RWPE2 (cell line): ENCODE data around the gene RBM4.
"Not testable (repeated sequence)": the region's sequence is repeated elsewhere in the genome, so short reads cannot be mapped to it uniquely, and the experiment has no call there.

Experiments
- ATAC-seq: fragments of 200-7000 bp; cut with Tn5 transposase; 3 replicates; pipeline ENCODE4 v1.9.1; 2021; ENCODE audit warnings: low read depth
- DNase-seq: peaks from one replicate; pipeline ENCODE4 v3.0.0-alpha.2; 2020; ENCODE audit warnings: low spot score
- H3K27ac ChIP-seq: fragments of 450-650 bp; 2 replicates; pipeline ENCODE4 v1.5.1; 2017; ENCODE audit warnings: mild to moderate bottlenecking; ENCODE audit not compliant: poor library complexity, severe bottlenecking
- H3K27me3 ChIP-seq: fragments of 250-450 bp; sonication (Bioruptor Pico); 2 replicates; pipeline ENCODE4 v1.5.1; 2021; ENCODE audit warnings: mild to moderate bottlenecking, moderate library complexity; ENCODE audit not compliant: insufficient read depth, poor library complexity, severe bottlenecking
- H3K36me3 ChIP-seq: fragments of 250-450 bp; sonication (Bioruptor Pico); 2 replicates; pipeline ENCODE4 v1.5.1; 2020; ENCODE audit warnings: low read depth, mild to moderate bottlenecking, moderate library complexity
- H3K4me1 ChIP-seq: fragments of 250-450 bp; sonication (Bioruptor Pico); 2 replicates; pipeline ENCODE4 v1.5.1; 2021; ENCODE audit warnings: mild to moderate bottlenecking, moderate library complexity; ENCODE audit not compliant: insufficient read depth, poor library complexity, severe bottlenecking
- H3K4me3 ChIP-seq: fragments of 250-450 bp; sonication (Bioruptor Pico); 2 replicates; pipeline ENCODE4 v1.5.1; 2021; ENCODE audit warnings: mild to moderate bottlenecking, moderate library complexity; ENCODE audit not compliant: severe bottlenecking
- H3K9me3 ChIP-seq: fragments of 250-450 bp; sonication (Bioruptor Pico); 2 replicates; pipeline ENCODE4 v1.5.1; 2021; ENCODE audit warnings: mild to moderate bottlenecking, moderate library complexity; ENCODE audit not compliant: severe bottlenecking
- CTCF ChIP-seq: fragments of 450-650 bp; IDR thresholded peaks from one replicate; pipeline ENCODE4 v1.5.1; 2017; ENCODE audit warnings: mild to moderate bottlenecking, moderate library complexity; ENCODE audit not compliant: poor library complexity, severe bottlenecking

The RBM4 gene

GRCh38 chr11:66639066-66639813 lies 737 bp downstream of the RBM4 start:
- ATAC-seq (no peak), DNase-seq (no peak)
- Histone ChIP-seq H3K36me3 (peaks cover 68% of the 10 kb centered on the region), H3K27ac (peak overlapping the region; percentile 61), H3K4me1 (peaks cover 45% of the 10 kb centered on the region), H3K9me3 (no peaks in the 10 kb centered on the region), H3K27me3 (no peaks in the 10 kb centered on the region), H3K4me3 (peak overlapping the region; percentile 81)
- no peak for TF ChIP-seq CTCF

GRCh38 chr11:66639814-66640340 lies 1.4 kb downstream of the RBM4 start:
- Histone ChIP-seq H3K36me3 (peaks cover 68% of the 10 kb centered on the region), H3K27ac (peak overlapping the region; percentile 61), H3K4me3 (peak overlapping the region; percentile 81), H3K4me1 (peaks cover 45% of the 10 kb centered on the region)
- H3K9me3 ChIP-seq, H3K27me3 ChIP-seq, ATAC-seq, DNase-seq: not testable (repeated sequence)

- H3K36me3 ChIP-seq = peaks cover 81% of the 10 kb centered on the region
- H3K4me1 ChIP-seq = peaks cover 45% of the 10 kb centered on the region
- no peaks in the 10 kb centered on the region for H3K9me3 ChIP-seq
- DNase-seq (no peak), ATAC-seq (no peak)
- TF ChIP-seq CTCF = no peak
- H3K4me3 ChIP-seq = no peak overlapping the region
- H3K27ac ChIP-seq = no peak overlapping the region
- H3K27me3 ChIP-seq = no peaks in the 10 kb centered on the region
These were observed 3.3 kb downstream of the RBM4 start for GRCh38 chr11:66641834-66642233.

- DNase-seq (no peak), ATAC-seq (no peak)
- H3K9me3 ChIP-seq = no peaks in the 10 kb centered on the region
- TF ChIP-seq CTCF = no peak
- H3K27me3 ChIP-seq = no peaks in the 10 kb centered on the region
- H3K4me3 ChIP-seq = no peak overlapping the region
- H3K27ac ChIP-seq = no peak overlapping the region
- peaks cover 36% of the 10 kb centered on the region for H3K4me1 ChIP-seq
- H3K36me3 ChIP-seq = peaks cover 94% of the 10 kb centered on the region
These were observed 5.4 kb downstream of the RBM4 start for GRCh38 chr11:66643745-66644437.

GRCh38 chr11:66646828-66647227 lies 8.3 kb downstream of the RBM4 start:
- Histone ChIP-seq H3K36me3 (peaks cover 94% of the 10 kb centered on the region), H3K4me1 (peaks cover 11% of the 10 kb centered on the region), H3K27me3 (no peaks in the 10 kb centered on the region), H3K27ac (no peak overlapping the region), H3K4me3 (no peak overlapping the region), H3K9me3 (no peaks in the 10 kb centered on the region)
- TF ChIP-seq CTCF = no peak
- ATAC-seq (no peak), DNase-seq (no peak)
